HUDEP-2 (cell line): ENCODE results near the gene ZNF611.
"Not testable (repeated sequence)": the region's sequence is repeated elsewhere in the genome, so short reads cannot be mapped to it uniquely, and the experiment has no call there.

Experiments used
- DNase-seq, 76 experiments: peaks; one replicate each; lab custom pipeline; 2025; ENCODE audit not compliant: unreplicated experiment in 76 of 76; lab: John Stamatoyannopoulos, UW

ZNF611 gene

GRCh38 chr19:52720541-52720940 lies 14.3 kb downstream of the ZNF611 start:
- not testable (repeated sequence) for DNase-seq

- no peak for DNase-seq
Observed at GRCh38 chr19:52716522-52716921, 18.3 kb downstream of the ZNF611 start.

- not testable (repeated sequence) for DNase-seq
Observed at GRCh38 chr19:52715902-52716301, 18.9 kb downstream of the ZNF611 start.

GRCh38 chr19:52715330-52715729 lies 19.5 kb downstream of the ZNF611 start:
- DNase-seq = not testable (repeated sequence)

- not testable (repeated sequence) for DNase-seq
Observed at GRCh38 chr19:52713051-52713450, 21.8 kb downstream of the ZNF611 start.

- not testable (repeated sequence) for DNase-seq
Observed at GRCh38 chr19:52711661-52712060, 23.2 kb downstream of the ZNF611 start.

- no peak for DNase-seq
Observed at GRCh38 chr19:52710538-52710937, 24.3 kb downstream of the ZNF611 start.

GRCh38 chr19:52705615-52706014 lies 29.2 kb downstream of the ZNF611 start:
- DNase-seq = not testable (repeated sequence)

GRCh38 chr19:52703917-52704316 lies 30.9 kb downstream of the ZNF611 start:
- DNase-seq = no peak

GRCh38 chr19:52700673-52701072 lies 34.2 kb downstream of the ZNF611 start:
- DNase-seq = no peak

GRCh38 chr19:52699555-52699954 lies 35.3 kb downstream of the ZNF611 start:
- DNase-seq = peak in 1 of 76 experiments; percentile 5

- DNase-seq = no peak
Observed at GRCh38 chr19:52695996-52696395, 38.8 kb downstream of the ZNF611 start.

GRCh38 chr19:52694921-52695320 lies 39.9 kb downstream of the ZNF611 start:
- DNase-seq = no peak

- not testable (repeated sequence) for DNase-seq
Observed at GRCh38 chr19:52694281-52694680, 40.6 kb downstream of the ZNF611 start.

GRCh38 chr19:52692431-52693008 lies 42.3 kb downstream of the ZNF611 start:
- DNase-seq = no peak

- no peak for DNase-seq
Observed at GRCh38 chr19:52691737-52692136, 43.1 kb downstream of the ZNF611 start.

- no peak for DNase-seq
Observed at GRCh38 chr19:52691215-52691610, 43.6 kb downstream of the ZNF611 start.

GRCh38 chr19:52690369-52691214 lies 44.3 kb downstream of the ZNF611 start:
- DNase-seq = peak in 71 of 76 experiments; percentile 3 to 97 (median 84)

GRCh38 chr19:52689843-52690368 lies 44.9 kb downstream of the ZNF611 start:
- peak in 32 of 76 experiments; percentile 3 to 67 (median 26) for DNase-seq

- not testable (repeated sequence) for DNase-seq
Observed at GRCh38 chr19:52688925-52689796, 45.7 kb downstream of the ZNF611 start.

- DNase-seq = no peak
Observed at GRCh38 chr19:52688335-52688734, 46.5 kb downstream of the ZNF611 start.
